Activated CD8-positive, alpha-beta memory T cell treated with anti-CD3 and anti-CD28 coated beads, Interleukin-2, amount 50 U/mL, for 1 hour (primary cell): Measurements from ENCODE around the gene ANO8.
A peak's percentile ranks its signal among the peaks of the same experiment; 100 is the strongest.
"Not testable (repeated sequence)": the region's sequence is repeated elsewhere in the genome, so short reads cannot be mapped to it uniquely, and the experiment has no call there.

Experiments
- DNase-seq: peaks from one replicate; pipeline ENCODE4 v3.0.0-alpha.2; 2020; ENCODE audit errors: extremely low read depth

Gene ANO8

GRCh38 chr19:17286752-17287151, 47.9 kb downstream of the ANO8 start:
- no peak for DNase-seq

GRCh38 chr19:17286263-17286662, 48.4 kb downstream of the ANO8 start:
- DNase-seq, result no peak

- DNase-seq, result no peak
Measured at GRCh38 chr19:17285415-17286135, 49.1 kb downstream of the ANO8 start.

GRCh38 chr19:17283504-17283996, 51.1 kb downstream of the ANO8 start:
- DNase-seq, result no peak

DNA sequence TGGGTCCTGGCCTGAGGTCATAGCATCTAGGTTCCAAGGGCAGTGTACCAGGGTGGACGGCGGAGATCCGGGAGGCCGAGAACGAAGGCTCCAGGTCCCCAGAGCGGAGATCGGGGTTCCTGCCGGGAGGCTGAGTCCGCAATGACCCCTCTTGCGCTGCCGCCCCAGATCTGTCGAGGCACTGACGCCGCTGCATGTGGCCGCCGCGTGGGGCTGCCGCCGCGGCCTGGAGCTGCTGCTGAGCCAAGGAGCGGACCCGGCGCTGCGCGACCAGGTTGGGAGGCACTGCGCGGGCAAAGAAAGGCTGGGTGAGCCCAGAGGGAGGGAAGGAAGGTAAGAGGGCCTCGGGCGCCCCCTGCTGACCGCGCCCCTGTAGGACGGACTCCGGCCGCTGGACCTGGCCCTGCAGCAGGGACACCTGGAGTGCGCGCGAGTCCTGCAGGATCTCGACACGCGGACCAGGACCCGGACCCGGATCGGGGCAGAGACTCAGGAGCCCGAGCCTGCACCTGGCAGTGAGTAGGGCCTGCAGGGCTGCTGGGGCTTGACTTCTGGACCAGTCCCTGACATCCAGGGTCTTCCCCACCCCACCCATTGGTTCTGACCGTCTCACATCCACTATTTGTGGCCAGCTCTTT, 52.0 kb downstream of the ANO8 start:
- DNase-seq, result peak; percentile 50

GRCh38 chr19:17281391-17282304, 53.0 kb downstream of the ANO8 start, which contains the start of gene ANKLE1:
TSS of gene ANKLE1 (plus strand) at chr19:17281901. CDS start at chr19:17281921, 20 bp downstream.
- DNase-seq, result no peak

DNA sequence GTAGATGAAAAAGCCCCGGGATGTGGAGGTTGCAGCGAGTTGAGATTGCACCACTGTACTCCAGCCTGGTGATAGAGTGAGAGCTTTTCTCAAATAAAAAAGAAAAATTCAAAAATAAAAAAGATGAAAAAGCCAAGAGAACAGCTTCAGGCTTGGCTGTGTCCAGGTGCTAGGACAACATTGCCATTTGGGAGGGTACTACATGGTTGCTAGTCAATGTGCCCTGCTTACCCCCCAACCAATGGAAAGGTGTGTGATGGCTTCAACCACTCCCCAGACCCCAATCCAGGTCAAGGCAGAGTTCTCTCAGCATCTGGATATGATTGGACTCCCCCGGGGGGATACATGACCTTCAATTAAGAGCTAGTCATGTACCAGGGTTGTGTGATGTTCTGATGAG, 55.2 kb downstream of the ANO8 start:
- DNase-seq, result no peak

DNA sequence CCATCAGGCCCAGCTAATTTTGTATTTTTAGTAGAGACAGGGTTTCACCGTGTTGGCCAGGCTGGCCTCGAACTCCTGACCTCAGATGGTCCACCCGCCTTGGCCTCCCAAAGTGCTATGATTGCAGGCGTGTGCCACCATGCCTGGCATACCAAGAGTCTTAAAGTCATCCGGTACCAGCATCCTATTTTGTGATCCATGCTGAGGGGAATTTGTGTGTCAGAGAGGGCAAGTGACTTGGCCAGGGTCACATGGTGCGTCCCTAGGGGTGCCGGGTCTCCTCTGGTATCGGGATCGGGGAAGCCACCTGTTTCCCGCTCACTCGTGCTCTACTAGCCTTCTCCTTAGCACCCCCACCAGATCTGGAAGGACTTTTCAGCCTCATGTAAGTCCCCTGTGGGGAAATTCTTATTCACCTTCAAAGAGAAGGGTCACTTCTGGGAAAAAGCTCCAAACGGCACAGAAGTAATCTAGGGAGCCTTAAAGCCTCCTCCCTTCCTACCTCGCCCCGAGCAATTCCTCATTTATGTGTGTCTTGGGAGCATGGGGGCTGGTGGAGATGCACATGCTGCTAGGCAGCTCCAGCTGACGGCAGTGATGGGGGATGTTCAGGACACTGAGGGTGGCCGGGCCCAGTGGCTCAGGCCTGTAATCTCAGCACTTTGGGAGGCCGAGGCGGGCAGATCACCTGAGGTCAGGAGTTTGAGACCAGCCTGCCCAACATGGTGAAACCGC, 59.0 kb downstream of the ANO8 start:
- DNase-seq, result no peak

GRCh38 chr19:17274892-17275291, 59.8 kb downstream of the ANO8 start:
- DNase-seq, result not testable (repeated sequence)
